GM21447 (cell line): ENCODE data around the gene IFRD1.
"Not testable (repeated sequence)": the region's sequence is repeated elsewhere in the genome, so short reads cannot be mapped to it uniquely, and the experiment has no call there.

Experiments used
- ATAC-seq: cut with Tn5 transposase; IDR thresholded peaks from one replicate; pipeline ENCODE4 v1.9.1; 2021; ENCODE audit not compliant: unreplicated experiment

IFRD1 gene

GRCh38 chr7:112442210-112442609 is 8.1 kb upstream of the IFRD1 start:
- ATAC-seq, result no peak

- ATAC-seq, result no peak
Observed at GRCh38 chr7:112444505-112444904, 5.8 kb upstream of the IFRD1 start.

- ATAC-seq, result no peak
Observed at GRCh38 chr7:112446431-112446830, 3.8 kb upstream of the IFRD1 start.

GRCh38 chr7:112447406-112447805 is 2.9 kb upstream of the IFRD1 start:
- ATAC-seq, result no peak

GRCh38 chr7:112448381-112448780 is 1.9 kb upstream of the IFRD1 start:
- ATAC-seq, result no peak

GRCh38 chr7:112448891-112449290 is 1.4 kb upstream of the IFRD1 start:
- ATAC-seq, result no peak

- ATAC-seq, result no peak
Observed at GRCh38 chr7:112449353-112449752, 907 bp upstream of the IFRD1 start.

GRCh38 chr7:112450807-112451761 is 824 bp downstream of the IFRD1 start:
- peak; percentile 83 for ATAC-seq

GRCh38 chr7:112452102-112452888 is 2.0 kb downstream of the IFRD1 start:
- ATAC-seq, result no peak

GRCh38 chr7:112453505-112454171 is 3.4 kb downstream of the IFRD1 start:
- no peak for ATAC-seq

GRCh38 chr7:112454191-112454590 is 3.9 kb downstream of the IFRD1 start:
- not testable (repeated sequence) for ATAC-seq

GRCh38 chr7:112459645-112460044 is 9.4 kb downstream of the IFRD1 start:
- no peak for ATAC-seq

- no peak for ATAC-seq
Observed at GRCh38 chr7:112462236-112462635, 12.0 kb downstream of the IFRD1 start.

GRCh38 chr7:112467867-112468266 is 17.6 kb downstream of the IFRD1 start:
- ATAC-seq, result no peak

- no peak for ATAC-seq
Observed at GRCh38 chr7:112470194-112470593, 19.9 kb downstream of the IFRD1 start.

- ATAC-seq, result no peak
Observed at GRCh38 chr7:112476390-112477052, 26.3 kb downstream of the IFRD1 start.

- ATAC-seq, result no peak
Observed at GRCh38 chr7:112481121-112481736, 31.0 kb downstream of the IFRD1 start.

- no peak for ATAC-seq
Observed at GRCh38 chr7:112481833-112482670, 31.8 kb downstream of the IFRD1 start.

GRCh38 chr7:112484671-112485167 is 34.5 kb downstream of the IFRD1 start:
- ATAC-seq, result no peak
